ENCODE results near the gene KIAA1217. TPM values are rescaled to one million over a fixed set of nuclear protein-coding genes. Genes with fewer than 3 reads are reported as not detected.
"Not testable (repeated sequence)": the region's sequence is repeated elsewhere in the genome, so short reads cannot be mapped to it uniquely, and the experiment has no call there.

KIAA1217 gene
- total and polyA plus RNA-seq, 2 experiments from 2014 or later = 13.3 to 23.1 TPM

- no peak for DNase-seq (ENCODE audit: low read depth in 1 of 2, low spot score in 1 of 2)
Observed at GRCh38 chr10:24481241-24481640, 272.3 kb downstream of the KIAA1217 start.

GRCh38 chr10:24482713-24483112 lies 273.8 kb downstream of the KIAA1217 start:
- H3K4me1 ChIP-seq (ENCODE audit: low read depth); H3K4me3 ChIP-seq; H3K9me3 ChIP-seq (ENCODE audit: low read depth); H3K36me3 ChIP-seq; H3K27ac ChIP-seq; DNase-seq (ENCODE audit: low read depth in 1 of 2, low spot score in 1 of 2); H3K27me3 ChIP-seq: not testable (repeated sequence)

More at GRCh38 chr10:24481241-24481640, 272.3 kb downstream of the KIAA1217 start:
- TF ChIP-seq CTCF (IDR thresholded peaks at IDR 0.05; ENCODE audit: low read depth, low read length) = no peak
- Histone ChIP-seq H3K36me3 (no peaks in the 10 kb centered on the region), H3K27ac (no peak overlapping the region), H3K4me1 (ENCODE audit: low read depth) (no peaks in the 10 kb centered on the region), H3K27me3 (no peaks in the 10 kb centered on the region), H3K9me3 (ENCODE audit: low read depth) (no peaks in the 10 kb centered on the region), H3K4me3 (no peak overlapping the region)

- TF ChIP-seq CTCF (IDR thresholded peaks at IDR 0.05; ENCODE audit: low read depth, low read length) = no peak
- no peaks in the 10 kb centered on the region for H3K4me1 ChIP-seq (ENCODE audit: low read depth)
- H3K4me3 ChIP-seq = no peak overlapping the region
- no peak overlapping the region for H3K27ac ChIP-seq
- H3K36me3 ChIP-seq = no peaks in the 10 kb centered on the region
- H3K27me3 ChIP-seq = no peaks in the 10 kb centered on the region
- peak in 1 of 2 donors; percentile 16 for DNase-seq (ENCODE audit: low read depth in 1 of 2, low spot score in 1 of 2)
- no peaks in the 10 kb centered on the region for H3K9me3 ChIP-seq (ENCODE audit: low read depth)
Observed at GRCh38 chr10:24483701-24484100, 274.8 kb downstream of the KIAA1217 start.

- Histone ChIP-seq H3K27ac (no peak overlapping the region), H3K27me3 (no peaks in the 10 kb centered on the region)
Observed at GRCh38 chr10:24484771-24485170, 275.8 kb downstream of the KIAA1217 start.

GRCh38 chr10:24485304-24485703 lies 276.4 kb downstream of the KIAA1217 start:
- no peak for DNase-seq (ENCODE audit: low read depth in 1 of 2, low spot score in 1 of 2)
- Histone ChIP-seq H3K9me3 (ENCODE audit: low read depth) (no peaks in the 10 kb centered on the region), H3K27me3 (no peaks in the 10 kb centered on the region), H3K27ac (no peak overlapping the region), H3K36me3 (no peaks in the 10 kb centered on the region), H3K4me3 (no peak overlapping the region), H3K4me1 (ENCODE audit: low read depth) (no peaks in the 10 kb centered on the region)
- no peak for TF ChIP-seq CTCF (IDR thresholded peaks at IDR 0.05; ENCODE audit: low read depth, low read length)

More at GRCh38 chr10:24484771-24485170, 275.8 kb downstream of the KIAA1217 start:
- Histone ChIP-seq H3K4me3 (no peak overlapping the region), H3K4me1 (ENCODE audit: low read depth) (no peaks in the 10 kb centered on the region), H3K9me3 (ENCODE audit: low read depth) (no peaks in the 10 kb centered on the region), H3K36me3 (no peaks in the 10 kb centered on the region)
- DNase-seq (ENCODE audit: low read depth in 1 of 2, low spot score in 1 of 2) = no peak
- no peak for TF ChIP-seq CTCF (IDR thresholded peaks at IDR 0.05; ENCODE audit: low read depth, low read length)

GRCh38 chr10:24488631-24489030 lies 279.7 kb downstream of the KIAA1217 start:
- no peak overlapping the region for H3K4me3 ChIP-seq
- H3K36me3 ChIP-seq = no peaks in the 10 kb centered on the region
- H3K27me3 ChIP-seq = no peaks in the 10 kb centered on the region
- no peak for TF ChIP-seq CTCF (IDR thresholded peaks at IDR 0.05; ENCODE audit: low read depth, low read length)
- H3K27ac ChIP-seq = no peak overlapping the region
- no peaks in the 10 kb centered on the region for H3K9me3 ChIP-seq (ENCODE audit: low read depth)
- H3K4me1 ChIP-seq (ENCODE audit: low read depth) = peaks cover 5% of the 10 kb centered on the region
- DNase-seq (ENCODE audit: low read depth in 1 of 2, low spot score in 1 of 2) = no peak

Measured in cardiac muscle cell (in vitro differentiated cells and primary cell).